Upper lobe of left lung (tissue), 4 donors: ENCODE results near the gene FNDC3B.

ENCODE experiments used
- CTCF ChIP-seq, 6 experiments: fragments of 450-650 bp in 4 of 6; fragments of 200-600 bp in 2 of 6; sonication (generic) in 2 of 6; IDR thresholded peaks; one replicate each; pipeline ENCODE4 v1.5.1; 2016 to 2019; ENCODE audit warnings: antibody characterized with exemption in 6 of 6
- POLR2A ChIP-seq, 4 donors: fragments of 450-650 bp; IDR thresholded peaks; one replicate each; pipeline ENCODE4 v1.5.1; 2016 to 2017; ENCODE audit warnings: antibody characterized with exemption in 4 of 4, mild to moderate bottlenecking in 2 of 4
- POLR2AphosphoS5 ChIP-seq, 2 donors: sonication (generic); formaldehyde crosslinking; IDR thresholded peaks; one replicate each; pipeline ENCODE4 v1.5.1; 2017; ENCODE audit warnings: antibody characterized with exemption in 2 of 2

GRCh38 chr3:172078244-172078643, 38.9 kb downstream of the FNDC3B start:
- TF ChIP-seq CTCF (IDR thresholded peaks at IDR 0.05) (no peak), POLR2A (IDR thresholded peaks at IDR 0.05) (no peak), POLR2AphosphoS5 (IDR thresholded peaks at IDR 0.05) (no peak)
